Frontal cortex (tissue), 4 donors: ENCODE measurements around the gene DDI2. TPM values are rescaled to one million over a fixed set of nuclear protein-coding genes. Genes with fewer than 3 reads are reported as not detected.
A peak's percentile ranks its signal among the peaks of the same experiment; 100 is the strongest.
"Not testable (repeated sequence)": the region's sequence is repeated elsewhere in the genome, so short reads cannot be mapped to it uniquely, and the experiment has no call there.

Source experiments
- DNase-seq, 2 donors: peaks; one replicate each; pipeline ENCODE4 v3.0.0; 2012; ENCODE audit warnings: low spot score in 2 of 2
- FAIRE-seq: peaks from 2 replicates; lab custom pipeline; 2012; peaks lifted over from hg19 to GRCh38; lab: Jason Lieb, UNC
- total RNA-seq: library from RNA; depleted of rRNA; stranded (reverse); fragments of >200 nt; gene quantifications from one replicate; pipeline ENCODE4 v1.2.3, GENCODE V29; 2014
- donor health status: control.
- donor health status: control.
- donor health status: control.

Gene DDI2
- total RNA-seq, result 11.8 TPM

DNA sequence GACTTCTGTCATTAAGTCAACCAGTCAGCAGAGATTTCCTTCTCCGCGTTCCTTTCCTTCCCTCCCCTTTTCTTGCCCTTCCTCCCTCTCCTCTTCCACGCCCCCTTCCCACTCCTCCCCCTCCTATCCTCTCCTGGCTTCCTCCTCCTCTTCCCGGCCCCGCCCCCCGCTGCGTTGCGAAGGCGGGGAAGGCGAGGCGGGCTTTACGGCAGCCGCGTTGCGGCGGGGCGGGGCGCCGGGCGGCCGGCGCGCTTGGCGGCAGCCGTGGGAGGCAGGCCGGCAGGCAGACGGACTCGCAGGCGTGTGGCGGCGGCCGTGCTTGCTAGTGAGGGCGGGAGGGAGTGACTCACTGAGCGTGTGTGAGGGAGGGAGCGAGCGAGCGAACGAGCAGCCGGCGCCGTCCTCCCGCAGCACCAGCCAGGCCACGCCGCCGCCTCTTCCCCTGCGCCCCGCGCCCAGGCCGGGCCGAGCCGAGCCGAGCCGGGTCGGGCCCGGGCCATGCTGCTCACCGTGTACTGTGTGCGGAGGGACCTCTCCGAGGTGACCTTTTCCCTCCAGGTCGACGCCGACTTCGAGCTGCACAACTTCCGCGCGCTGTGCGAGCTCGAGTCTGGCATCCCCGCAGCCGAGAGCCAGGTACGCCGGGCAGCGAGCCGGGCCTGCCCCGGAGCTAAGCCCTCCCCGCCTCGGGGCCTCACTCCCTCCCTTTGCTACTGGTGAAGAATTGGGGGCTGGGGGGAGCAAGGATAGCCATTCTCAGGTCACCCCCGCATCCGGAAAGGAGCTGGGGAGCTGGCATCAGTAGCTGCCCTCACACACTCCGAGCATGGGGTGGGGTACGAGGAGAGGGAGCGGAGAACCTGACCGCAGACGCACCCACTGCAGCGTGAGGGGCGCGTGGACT, at the start of gene DDI2:
Gene DDI2 (plus strand): TSS at position 286 of the 904 bp plus-strand sequence. CDS start 213 bp downstream, at position 499.
- DNase-seq (peak; percentile 93), FAIRE-seq (no peak)

DNA sequence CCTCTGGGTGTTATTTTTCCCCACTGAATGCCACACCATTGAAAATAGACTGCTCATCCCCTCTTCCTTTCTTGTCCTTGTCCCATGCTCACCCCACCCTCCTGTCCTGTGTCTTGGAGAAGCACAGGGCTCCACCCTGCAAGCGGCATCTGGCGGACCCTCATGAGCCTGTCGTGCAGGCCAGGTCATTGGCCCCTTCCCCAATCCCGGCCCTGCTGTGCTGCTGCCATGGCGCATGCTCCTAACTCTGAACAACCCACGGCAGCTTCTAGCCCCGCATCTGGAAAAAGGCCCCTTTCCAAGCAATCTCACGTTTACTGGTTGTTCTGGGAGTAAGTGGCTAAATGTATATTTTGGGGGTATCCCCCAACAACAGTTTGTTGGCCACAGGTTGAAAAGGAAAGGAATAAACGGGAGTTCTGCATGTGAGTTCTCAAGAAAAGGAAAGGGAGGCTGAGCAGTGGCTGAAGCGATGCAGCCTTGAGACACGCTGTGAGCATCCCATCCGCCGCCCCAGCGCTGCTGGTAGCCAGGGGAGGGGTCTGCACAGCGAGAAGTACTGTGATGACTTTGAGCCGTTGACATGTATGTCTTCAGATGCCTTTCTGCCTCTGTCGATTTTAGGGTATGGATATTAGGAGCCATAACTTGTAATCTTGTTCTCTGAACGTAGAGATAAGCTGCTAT, 48.7 kb upstream of the DDI2 start:
- no peak for DNase-seq
- no peak for FAIRE-seq

DNA sequence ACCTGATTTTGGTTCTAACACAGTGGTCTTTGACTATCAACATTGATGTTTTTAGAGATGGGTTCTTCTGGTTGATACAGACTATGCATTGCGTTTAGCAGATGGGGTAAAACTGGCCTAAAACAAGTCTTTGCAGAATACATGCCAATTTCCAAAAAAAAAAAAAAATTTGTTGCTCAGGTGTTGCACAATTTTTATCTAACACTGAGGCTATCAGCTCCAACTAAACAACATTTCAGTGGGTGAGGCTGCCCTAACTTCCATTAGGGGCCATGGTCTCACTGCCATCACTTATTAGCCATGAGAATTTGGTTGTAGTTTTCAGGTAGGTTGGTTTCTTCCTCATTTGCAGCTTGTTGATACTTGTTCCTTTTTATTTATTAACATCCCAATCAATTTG, 46.4 kb upstream of the DDI2 start:
- DNase-seq (no peak), FAIRE-seq (no peak)

DNA sequence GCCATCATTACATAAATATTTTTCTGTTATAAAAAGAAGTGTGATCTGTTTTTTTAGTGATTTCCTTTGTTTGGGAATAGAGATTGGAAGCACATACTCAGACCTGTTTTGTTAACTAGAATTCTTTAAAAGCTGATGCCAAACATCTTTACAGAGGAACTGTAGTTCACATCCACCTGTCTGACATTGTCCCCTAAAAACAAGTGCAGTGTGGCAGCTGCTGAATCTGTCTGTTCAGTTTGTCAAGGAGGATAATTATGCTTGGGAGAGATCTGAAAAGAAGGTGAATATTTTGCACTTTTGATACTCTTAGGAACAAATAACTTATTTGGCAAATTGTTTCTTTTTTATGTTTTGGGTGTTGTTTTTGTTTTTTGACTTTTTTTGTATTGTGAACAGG, 46.0 kb upstream of the DDI2 start:
- no peak for FAIRE-seq
- no peak for DNase-seq

DNA sequence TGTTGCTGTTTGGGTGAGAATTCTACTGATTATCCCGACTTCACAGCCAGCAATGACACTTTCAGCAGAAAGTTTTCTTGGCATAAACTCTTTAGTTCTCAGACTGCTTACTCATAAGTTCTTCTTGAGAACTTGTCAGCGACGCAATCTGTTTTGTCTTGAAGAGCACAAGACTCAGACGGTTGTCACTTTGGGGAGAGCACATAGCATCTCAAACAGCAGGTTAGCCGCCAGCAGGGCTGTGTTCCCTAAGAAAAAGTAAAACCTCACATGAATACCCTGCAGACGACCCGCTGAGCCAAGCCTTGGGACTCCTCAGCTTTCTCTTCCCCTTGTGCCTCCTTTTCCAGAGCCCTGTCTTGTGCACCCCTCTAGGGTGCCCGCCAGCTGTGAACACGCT, 43.8 kb upstream of the DDI2 start:
- no peak for DNase-seq
- FAIRE-seq, result no peak

DNA sequence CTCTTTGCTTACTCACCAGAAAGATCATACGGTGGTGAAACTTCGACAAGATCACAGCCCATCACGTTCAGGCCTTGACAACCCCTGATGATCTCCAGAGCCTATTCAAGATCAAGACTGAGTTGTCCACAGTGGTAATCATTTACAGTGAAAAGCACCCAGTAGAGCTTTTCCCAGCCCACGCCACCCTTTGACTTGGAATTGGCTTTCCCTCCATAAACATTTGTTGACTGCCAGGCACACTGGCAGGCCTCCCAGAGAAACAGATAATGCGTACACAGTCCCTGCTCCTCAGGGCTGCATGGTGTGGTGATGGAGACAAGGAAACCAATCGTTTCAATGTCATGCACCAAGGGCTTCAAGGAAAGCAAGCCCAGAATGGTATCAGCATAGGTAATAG, 42.5 kb upstream of the DDI2 start:
- FAIRE-seq (no peak), DNase-seq (no peak)

DNA sequence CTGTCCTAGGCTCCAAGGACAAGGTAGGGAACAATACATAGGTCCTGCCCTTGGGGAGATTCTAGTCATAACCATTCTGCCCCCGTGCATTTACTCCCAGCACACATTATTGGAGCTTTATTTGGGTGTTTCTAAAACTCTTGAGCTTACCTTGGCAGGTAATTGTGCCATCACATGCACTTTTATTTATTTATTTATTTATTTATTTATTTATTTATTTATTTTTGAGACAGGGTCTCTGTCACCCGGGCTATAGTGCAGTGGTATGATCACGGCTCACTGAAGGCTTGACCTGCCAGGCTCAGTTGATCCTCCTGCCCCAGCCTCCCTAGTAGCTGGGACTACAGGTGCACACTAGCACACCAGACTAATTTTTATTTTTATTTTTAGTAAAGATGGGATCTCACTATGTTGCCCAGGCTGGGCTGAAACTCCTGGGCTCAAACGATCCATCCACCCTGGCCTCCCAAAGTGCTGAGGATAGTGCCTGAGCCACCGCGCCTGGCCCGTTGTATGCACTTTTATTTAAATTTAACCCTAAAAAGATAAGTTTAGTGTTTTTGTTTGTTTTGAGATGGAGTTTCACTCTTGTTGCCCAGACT, 41.6 kb upstream of the DDI2 start:
- DNase-seq, result no peak
- no peak for FAIRE-seq

DNA sequence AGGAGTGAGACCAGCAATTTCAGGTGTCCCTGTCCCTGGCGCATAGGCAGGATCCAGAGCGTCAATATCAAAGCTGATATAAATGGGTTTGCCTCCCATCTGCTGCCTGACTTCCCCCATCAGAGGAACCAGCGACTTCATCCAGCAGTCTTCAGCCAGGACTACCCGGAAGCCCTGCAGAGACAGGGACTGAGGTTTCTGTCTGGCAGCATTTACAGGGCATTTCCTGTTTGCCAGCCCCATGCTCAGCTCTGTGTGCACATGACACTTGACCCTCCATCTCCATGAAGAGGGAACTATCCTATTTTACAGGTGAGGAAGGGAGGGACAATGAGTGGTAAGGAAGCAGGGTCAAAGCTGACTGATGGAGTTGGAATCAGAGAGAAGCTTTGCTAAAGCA, 39.6 kb upstream of the DDI2 start:
- no peak for FAIRE-seq
- no peak for DNase-seq

DNA sequence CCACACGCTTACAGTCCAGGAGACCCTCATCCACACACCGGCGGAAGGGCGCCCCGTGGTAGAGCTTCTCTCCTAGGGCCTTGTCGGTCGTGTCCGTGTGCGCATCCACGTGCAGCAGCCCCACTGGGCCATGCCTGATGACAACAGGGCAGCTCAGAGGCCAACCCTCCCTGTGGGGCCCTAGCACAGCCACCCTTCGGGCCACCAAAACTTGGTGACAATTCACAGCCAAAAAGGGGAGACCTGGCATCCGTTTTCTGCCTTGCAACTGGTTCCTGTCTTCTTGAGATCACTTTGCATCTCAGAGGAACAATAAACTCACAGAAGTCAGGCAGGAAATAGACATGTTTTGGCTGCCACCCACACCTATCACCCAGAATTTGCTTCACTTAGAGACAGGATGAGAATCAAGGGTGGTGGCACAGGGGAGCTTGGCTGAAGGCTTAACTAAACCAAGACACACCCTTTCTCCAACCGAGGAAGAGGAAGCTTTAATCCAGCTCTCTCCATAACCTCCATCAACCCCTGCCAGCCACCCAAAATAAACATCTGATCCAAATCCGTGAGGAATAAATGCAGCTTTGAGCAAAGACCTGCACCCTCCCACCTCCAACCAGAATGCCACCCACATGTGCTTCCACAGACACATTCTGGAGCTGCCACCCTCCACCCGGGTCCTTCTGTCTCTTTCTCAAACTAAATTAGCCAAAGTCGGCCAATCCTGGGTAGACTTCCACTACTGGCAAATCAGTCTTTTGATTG, 38.2 kb upstream of the DDI2 start:
- no peak for DNase-seq
- FAIRE-seq, result no peak

DNA sequence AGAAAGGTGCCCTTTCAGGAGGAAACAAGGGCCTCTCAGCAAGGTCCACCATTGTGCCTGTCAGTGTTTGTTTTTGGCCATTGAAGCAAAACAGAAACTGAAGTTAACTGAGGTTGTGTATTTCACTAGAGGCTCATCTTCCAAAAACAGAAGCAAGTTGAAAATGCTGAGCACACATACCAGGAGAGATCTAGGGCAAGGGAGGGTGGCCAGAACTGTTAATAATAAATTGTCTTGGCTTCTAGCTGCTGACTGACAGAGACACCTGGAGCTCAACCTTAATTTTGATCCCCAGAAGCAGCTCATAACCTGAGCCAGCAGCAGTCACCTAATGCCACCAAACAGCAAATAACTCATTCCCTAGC, 37.6 kb upstream of the DDI2 start:
- DNase-seq (no peak), FAIRE-seq (no peak)

DNA sequence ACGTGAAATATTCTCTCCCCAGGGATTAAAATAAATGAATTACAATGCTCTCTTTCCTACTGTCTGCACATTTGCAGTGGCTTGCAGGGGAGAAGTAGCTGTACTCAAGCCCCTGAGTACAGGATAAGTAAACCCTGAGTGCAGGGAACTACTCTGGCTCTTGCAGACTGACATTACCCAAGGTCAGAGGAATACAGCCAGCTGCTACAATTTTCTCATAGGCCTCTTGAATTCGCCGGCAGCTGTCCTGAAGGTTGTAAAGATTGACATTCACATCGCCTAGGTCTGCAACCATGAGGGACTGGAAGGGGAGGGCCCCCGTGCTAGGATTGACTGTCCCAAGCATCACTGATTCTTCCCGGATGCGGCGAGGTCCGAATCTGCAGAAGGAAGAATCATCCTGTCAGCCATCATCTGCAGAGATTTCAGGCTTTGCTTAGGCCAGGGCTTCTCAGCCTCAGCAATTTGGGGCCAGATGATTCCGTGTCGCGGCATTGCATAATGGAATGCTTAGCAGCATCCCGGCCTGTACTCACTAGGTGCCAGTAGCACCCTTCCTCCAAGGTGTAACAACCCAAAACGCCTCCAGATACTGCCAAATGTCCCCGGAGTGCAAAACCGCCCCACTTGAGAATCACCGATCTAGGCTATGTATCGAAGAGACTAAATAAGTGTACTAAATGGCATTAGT, 34.1 kb upstream of the DDI2 start:
- DNase-seq, result no peak
- no peak for FAIRE-seq

DNA sequence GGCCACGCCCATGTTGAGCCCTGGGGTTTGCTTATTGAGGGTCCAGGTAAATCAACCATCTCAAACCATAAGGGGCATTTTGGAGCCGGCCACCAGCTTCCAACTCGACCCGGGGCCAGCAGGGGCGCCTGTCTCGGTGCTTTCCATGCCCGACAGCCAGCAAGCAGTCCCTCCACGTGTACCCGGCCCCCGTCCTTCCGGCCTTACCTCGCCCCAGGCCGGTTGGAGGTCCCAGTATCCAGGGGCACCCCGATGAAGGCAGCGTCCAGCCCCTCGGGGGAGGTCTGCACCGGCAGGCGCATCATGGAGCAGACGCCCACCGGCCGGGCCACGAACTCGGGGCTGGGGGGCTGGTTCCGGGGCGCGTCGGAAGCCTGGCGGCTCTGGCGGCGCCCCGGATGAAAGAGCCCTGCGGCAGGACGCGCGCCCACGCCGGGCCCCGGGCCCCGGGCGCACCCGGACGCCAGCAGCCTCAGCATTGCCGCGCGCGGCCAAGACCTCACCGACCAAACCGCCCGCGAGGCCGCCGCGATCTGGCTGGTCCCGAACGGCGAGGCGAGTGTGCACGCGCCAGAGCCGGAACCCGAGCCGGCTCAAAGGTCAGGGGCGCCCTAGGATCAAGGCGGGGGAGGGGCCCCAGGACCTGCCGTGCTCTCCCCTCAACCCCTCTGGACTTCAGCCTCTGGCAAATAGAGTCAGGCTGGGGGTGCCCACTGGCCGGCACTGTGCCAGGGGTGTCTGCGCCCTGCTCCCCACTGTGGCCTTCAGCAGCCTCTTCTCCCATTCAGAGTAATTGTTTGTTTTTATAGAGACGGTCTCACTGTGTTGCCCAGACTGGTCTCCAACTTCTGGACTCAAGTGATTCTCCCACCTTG, 32.5 kb upstream of the DDI2 start, which contains the start of gene AGMAT:
Gene AGMAT (minus strand): TSS at position 563 of the 875 bp plus-strand sequence. CDS start 84 bp downstream, at position 479.
- DNase-seq, result peak; percentile 47 to 65
- FAIRE-seq, result no peak

DNA sequence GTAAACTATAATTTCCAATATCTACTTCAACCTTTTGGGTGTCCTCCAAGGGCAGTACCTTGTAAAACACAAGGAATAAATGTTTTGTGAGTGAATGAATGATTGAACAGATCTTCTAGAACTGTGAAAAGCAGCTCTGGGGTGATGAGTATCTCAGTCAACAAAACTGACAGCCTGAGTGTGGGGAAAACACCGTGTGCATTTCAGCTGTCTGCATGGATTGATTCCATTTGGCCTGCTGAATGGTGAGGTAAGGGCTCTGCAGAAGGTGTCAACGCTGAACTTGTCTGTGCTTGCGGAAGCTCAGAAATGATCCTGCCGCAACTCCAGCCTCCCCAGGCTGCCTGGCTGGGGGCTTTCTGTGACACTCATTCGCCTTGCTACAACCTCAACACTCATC, 25.0 kb upstream of the DDI2 start:
- FAIRE-seq, result no peak
- no peak for DNase-seq

DNA sequence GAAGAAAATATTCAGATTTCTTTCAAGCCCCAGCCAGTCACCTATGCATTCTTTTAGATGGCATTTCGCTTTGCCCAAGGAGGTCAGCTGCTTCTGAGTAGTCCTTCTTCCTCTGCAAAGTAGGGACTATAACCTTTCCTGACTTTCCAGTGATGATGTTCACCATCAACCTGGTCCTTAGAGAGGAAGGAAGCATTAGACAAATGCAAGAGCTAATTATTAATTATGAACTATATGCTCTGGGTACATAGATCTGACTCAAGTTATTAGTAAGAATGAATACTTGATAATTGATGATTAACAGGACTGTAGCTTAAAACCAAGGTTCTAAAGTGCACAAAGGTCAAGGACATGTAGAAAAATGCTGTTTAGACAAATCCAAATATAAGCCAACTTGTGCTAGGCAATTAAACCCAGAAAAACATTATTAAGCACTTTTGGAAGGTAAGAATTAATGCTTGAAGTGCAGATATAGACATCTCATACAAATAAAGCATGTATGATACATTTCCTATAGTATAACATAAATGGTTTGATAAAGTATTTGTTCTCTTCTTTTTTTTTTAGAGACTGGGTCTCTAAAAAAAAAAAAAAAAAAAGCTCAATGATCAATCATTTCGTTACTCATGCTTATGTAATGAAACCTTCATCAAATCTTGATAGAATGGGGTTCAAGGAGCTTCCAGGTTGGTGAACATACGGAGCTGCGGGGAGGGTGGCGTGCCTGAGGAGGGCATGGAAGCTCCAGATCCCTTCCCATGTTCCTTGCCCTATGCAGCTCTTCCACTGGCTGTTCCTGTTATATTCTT, 21.2 kb upstream of the DDI2 start:
- FAIRE-seq (no peak), DNase-seq (no peak)

DNA sequence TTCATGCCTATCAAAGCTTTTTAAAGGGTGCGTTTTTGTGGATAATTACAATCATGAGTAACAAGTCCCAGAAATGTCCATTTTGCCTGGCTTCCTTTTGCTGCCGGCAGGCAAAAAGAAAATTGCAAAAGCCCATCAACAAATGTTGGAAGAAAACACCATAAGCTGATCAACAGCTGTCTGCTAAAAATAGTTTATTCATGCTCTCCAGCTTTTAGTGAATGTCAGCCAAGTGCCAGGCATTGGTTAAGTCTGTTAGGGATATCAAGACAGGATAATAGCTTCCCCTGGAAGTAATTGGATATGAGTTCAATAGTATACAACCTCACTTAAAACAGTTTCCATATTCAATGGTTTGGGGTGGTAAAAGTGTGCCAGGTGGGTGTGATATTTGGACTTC, 18.8 kb upstream of the DDI2 start:
- no peak for DNase-seq
- no peak for FAIRE-seq

DNA sequence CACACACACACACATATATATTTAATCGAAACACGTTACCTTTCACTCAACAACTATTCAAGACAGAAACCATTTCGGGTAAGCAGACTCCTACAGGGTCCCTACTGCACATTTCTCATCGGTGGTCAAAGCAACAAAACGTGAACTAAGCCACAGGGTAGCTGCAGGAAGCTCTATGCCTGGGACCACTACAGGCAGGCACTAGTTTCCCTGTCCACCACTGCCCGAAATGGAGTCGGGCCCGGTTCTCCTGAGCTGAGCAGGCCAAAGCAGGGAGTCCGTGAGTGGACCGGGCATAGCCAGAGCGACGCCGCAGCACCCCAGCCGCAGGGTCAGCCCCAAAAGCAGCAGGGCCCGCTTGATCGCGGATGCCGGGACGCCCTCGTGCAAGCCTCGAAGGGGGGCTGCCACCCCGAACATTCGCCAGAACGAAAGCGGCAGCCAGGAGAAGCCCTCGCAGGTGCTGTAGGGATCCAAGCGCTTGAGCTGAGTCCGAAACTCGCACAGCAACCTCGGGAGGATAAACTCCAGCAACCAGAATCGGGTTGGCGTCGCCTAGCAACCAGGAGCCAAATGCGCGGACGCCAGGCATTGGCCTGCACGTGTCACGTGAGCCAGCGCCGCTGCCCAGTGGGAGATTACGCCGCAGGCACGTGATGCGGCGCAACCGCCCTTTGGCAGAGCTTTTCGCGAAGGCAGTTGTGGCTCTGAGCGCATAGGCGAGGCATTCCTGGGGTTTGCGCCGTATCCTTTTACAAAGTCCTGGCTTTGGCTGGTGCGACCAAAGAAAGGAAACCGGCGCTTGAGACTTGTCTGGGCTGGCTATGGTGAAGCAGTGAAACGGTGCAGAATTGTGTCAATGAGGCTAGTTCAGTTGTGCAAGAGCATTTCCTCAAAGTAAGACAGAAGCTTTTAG, 13.9 kb upstream of the DDI2 start:
- FAIRE-seq (peak; percentile 6), DNase-seq (peak; percentile 91 to 97)

DNA sequence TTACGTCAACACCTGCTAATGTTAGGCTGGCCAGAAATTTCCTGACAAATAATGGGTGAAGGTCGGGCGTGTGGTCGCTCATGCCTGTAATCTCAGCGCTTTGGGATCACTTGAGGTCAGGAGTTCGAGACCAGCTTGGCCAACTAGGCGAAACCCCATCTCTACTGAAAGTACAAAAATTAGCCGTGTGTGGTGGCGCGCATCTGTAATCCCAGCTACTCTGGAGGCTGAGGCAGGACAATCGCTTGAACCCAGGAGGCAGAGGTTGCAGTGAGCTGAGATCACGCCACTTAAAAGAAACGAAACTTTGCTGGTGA, 13.3 kb upstream of the DDI2 start:
- not testable (repeated sequence) for DNase-seq, FAIRE-seq
